ENCODE measurements around the gene PJA2.

PJA2 gene

GRCh38 chr5:109408991-109409843, 557 bp downstream of the PJA2 start:
- in situ Hi-C loops (cut with MboI; ENCODE audit: low sequenced_read_pairs): no loop called here

GRCh38 chr5:109407913-109408312, 1.9 kb downstream of the PJA2 start:
- in situ Hi-C loops (cut with MboI; ENCODE audit: low sequenced_read_pairs): no loop called here

- in situ Hi-C loops (cut with MboI; ENCODE audit: low sequenced_read_pairs): no loop called here
Observed at GRCh38 chr5:109406719-109407118, 3.1 kb downstream of the PJA2 start.

- in situ Hi-C loops (cut with MboI; ENCODE audit: low sequenced_read_pairs): no loop called here
Observed at GRCh38 chr5:109404428-109404960, 5.3 kb downstream of the PJA2 start.

- in situ Hi-C loops (cut with MboI; ENCODE audit: low sequenced_read_pairs): no loop called here
Observed at GRCh38 chr5:109403469-109403868, 6.3 kb downstream of the PJA2 start.

GRCh38 chr5:109399092-109399759, 10.5 kb downstream of the PJA2 start:
- in situ Hi-C loops (cut with MboI; ENCODE audit: low sequenced_read_pairs): no loop called here

GRCh38 chr5:109396965-109397364, 12.8 kb downstream of the PJA2 start:
- in situ Hi-C loops (cut with MboI; ENCODE audit: low sequenced_read_pairs): no loop called here

- in situ Hi-C loops (cut with MboI; ENCODE audit: low sequenced_read_pairs): no loop called here
Observed at GRCh38 chr5:109394806-109395205, 15.0 kb downstream of the PJA2 start.

GRCh38 chr5:109390188-109390587, 19.6 kb downstream of the PJA2 start:
- in situ Hi-C loops (cut with MboI; ENCODE audit: low sequenced_read_pairs): no loop called here

GRCh38 chr5:109388407-109388806, 21.4 kb downstream of the PJA2 start:
- in situ Hi-C loops (cut with MboI; ENCODE audit: low sequenced_read_pairs): no loop called here

GRCh38 chr5:109387408-109387974, 22.3 kb downstream of the PJA2 start:
- in situ Hi-C loops (cut with MboI; ENCODE audit: low sequenced_read_pairs): no loop called here

- in situ Hi-C loops (cut with MboI; ENCODE audit: low sequenced_read_pairs): no loop called here
Observed at GRCh38 chr5:109378095-109378494, 31.7 kb downstream of the PJA2 start.

GRCh38 chr5:109374625-109375024, 35.1 kb downstream of the PJA2 start:
- in situ Hi-C loops (cut with MboI; ENCODE audit: low sequenced_read_pairs): no loop called here

- in situ Hi-C loops (cut with MboI; ENCODE audit: low sequenced_read_pairs): no loop called here
Observed at GRCh38 chr5:109373932-109374331, 35.8 kb downstream of the PJA2 start.

GRCh38 chr5:109370343-109370742, 39.4 kb downstream of the PJA2 start:
- in situ Hi-C loops (cut with MboI; ENCODE audit: low sequenced_read_pairs): no loop called here

- in situ Hi-C loops (cut with MboI; ENCODE audit: low sequenced_read_pairs): no loop called here
Observed at GRCh38 chr5:109365653-109366052, 44.1 kb downstream of the PJA2 start.

- in situ Hi-C loops (cut with MboI; ENCODE audit: low sequenced_read_pairs): no loop called here
Observed at GRCh38 chr5:109364977-109365376, 44.8 kb downstream of the PJA2 start.

- in situ Hi-C loops (cut with MboI; ENCODE audit: low sequenced_read_pairs): no loop called here
Observed at GRCh38 chr5:109359642-109360041, 50.1 kb downstream of the PJA2 start.

GRCh38 chr5:109357807-109358206, 52.0 kb downstream of the PJA2 start:
- in situ Hi-C loops (cut with MboI; ENCODE audit: low sequenced_read_pairs): no loop called here

- in situ Hi-C loops (cut with MboI; ENCODE audit: low sequenced_read_pairs): no loop called here
Observed at GRCh38 chr5:109354761-109355160, 55.0 kb downstream of the PJA2 start.

GRCh38 chr5:109351988-109352864, 57.5 kb downstream of the PJA2 start:
- in situ Hi-C loops (cut with MboI; ENCODE audit: low sequenced_read_pairs): no loop called here
